Neural progenitor cell (in vitro differentiated cells): ENCODE results near the gene COQ5. TPM values are rescaled to one million over a fixed set of nuclear protein-coding genes. Genes with fewer than 3 reads are reported as not detected.
"Not testable (repeated sequence)": the region's sequence is repeated elsewhere in the genome, so short reads cannot be mapped to it uniquely, and the experiment has no call there.

Experiments
- DNase-seq: peaks from one replicate; pipeline ENCODE4 v3.0.0-alpha.2; 2016; ENCODE audit warnings: low spot score
- H2AFZ ChIP-seq: fragments of 200-600 bp; sonication (generic); replicated peaks from 2 replicates; pipeline ENCODE4 v1.6.1; 2016; ENCODE audit warnings: antibody characterized with exemption
- H3F3A ChIP-seq: fragments of 200-600 bp; sonication (generic); 2 replicates; pipeline ENCODE4 v1.6.1; 2016; ENCODE audit warnings: antibody characterized with exemption, low read depth
- H3K27ac ChIP-seq: fragments of 200-600 bp; sonication (generic); 2 replicates; pipeline ENCODE4 v1.5.1; 2016; ENCODE audit warnings: mild to moderate bottlenecking
- H3K27me3 ChIP-seq: fragments of 200-600 bp; sonication (generic); 2 replicates; pipeline ENCODE4 v1.6.1; 2016; ENCODE audit warnings: mild to moderate bottlenecking, moderate library complexity
- H3K36me3 ChIP-seq: fragments of 200-600 bp; sonication (generic); 2 replicates; pipeline ENCODE4 v1.5.1; 2016
- H3K4me1 ChIP-seq: fragments of 200-600 bp; sonication (generic); 2 replicates; pipeline ENCODE4 v1.6.1; 2016; ENCODE audit warnings: mixed run types
- H3K4me2 ChIP-seq: fragments of 200-600 bp; sonication (generic); 2 replicates; pipeline ENCODE4 v1.6.1; 2016
- H3K4me3 ChIP-seq: fragments of 200-600 bp; sonication (generic); 2 replicates; pipeline ENCODE4 v1.5.1; 2016
- H3K79me2 ChIP-seq: fragments of 200-600 bp; sonication (generic); 2 replicates; pipeline ENCODE4 v1.6.1; 2016; ENCODE audit warnings: low read depth
- H3K9ac ChIP-seq: fragments of 200-600 bp; sonication (generic); 2 replicates; pipeline ENCODE4 v1.6.1; 2016
- H3K9me3 ChIP-seq: fragments of 200-600 bp; sonication (generic); 2 replicates; pipeline ENCODE4 v1.5.1; 2016; ENCODE audit warnings: low read depth
- H4K20me1 ChIP-seq: fragments of 200-600 bp; sonication (generic); 2 replicates; pipeline ENCODE4 v1.6.1; 2016; ENCODE audit warnings: low read depth
- H3K27ac Mint-ChIP-seq: 3 replicates; pipeline ENCODE4 v1.8.0; 2021; ENCODE audit warnings: mixed read lengths
- H3K27me3 Mint-ChIP-seq: 2 replicates; pipeline ENCODE4 v1.8.0; 2022; ENCODE audit warnings: low read depth, mild to moderate bottlenecking, inconsistent platforms, moderate library complexity, mixed read lengths; ENCODE audit not compliant: insufficient read depth
- H3K36me3 Mint-ChIP-seq: 3 replicates; pipeline ENCODE4 v1.8.0; 2021; ENCODE audit warnings: mixed read lengths
- H3K4me1 Mint-ChIP-seq: 3 replicates; pipeline ENCODE4 v1.8.0; 2021; ENCODE audit warnings: mixed read lengths
- H3K4me3 Mint-ChIP-seq: 3 replicates; pipeline ENCODE4 v1.8.0; 2021; ENCODE audit warnings: mild to moderate bottlenecking, moderate library complexity, mixed read lengths
- H3K9me3 Mint-ChIP-seq: 3 replicates; pipeline ENCODE4 v1.8.0; 2020; ENCODE audit warnings: mixed read lengths
- EZH2 ChIP-seq: fragments of 200-600 bp; sonication (generic); IDR thresholded peaks from 2 replicates; pipeline ENCODE4 v1.6.1; 2017; ENCODE audit warnings: antibody characterized with exemption, mild to moderate bottlenecking, moderate library complexity
- EZH2phosphoT487 ChIP-seq: fragments of 200-600 bp; sonication (generic); IDR thresholded peaks from 2 replicates; pipeline ENCODE4 v1.6.1; 2017; ENCODE audit warnings: antibody characterized with exemption
- total RNA-seq: library from RNA; depleted of rRNA; stranded (reverse); fragments of >200 nt; gene quantifications from 2 replicates; pipeline ENCODE4 v1.2.3, GENCODE V29; 2015; ENCODE audit warnings: low replicate concordance
- TF ChIP-seq, protein P1 (sequence below): fragments of 200-600 bp; sonication (generic); IDR thresholded peaks from 2 replicates; pipeline ENCODE4 v1.5.1; 2017; ENCODE audit warnings: antibody characterized with exemption, mild to moderate bottlenecking

The COQ5 gene
- total RNA-seq, 1 donor from 2014 or later: 72.7 TPM

DNA sequence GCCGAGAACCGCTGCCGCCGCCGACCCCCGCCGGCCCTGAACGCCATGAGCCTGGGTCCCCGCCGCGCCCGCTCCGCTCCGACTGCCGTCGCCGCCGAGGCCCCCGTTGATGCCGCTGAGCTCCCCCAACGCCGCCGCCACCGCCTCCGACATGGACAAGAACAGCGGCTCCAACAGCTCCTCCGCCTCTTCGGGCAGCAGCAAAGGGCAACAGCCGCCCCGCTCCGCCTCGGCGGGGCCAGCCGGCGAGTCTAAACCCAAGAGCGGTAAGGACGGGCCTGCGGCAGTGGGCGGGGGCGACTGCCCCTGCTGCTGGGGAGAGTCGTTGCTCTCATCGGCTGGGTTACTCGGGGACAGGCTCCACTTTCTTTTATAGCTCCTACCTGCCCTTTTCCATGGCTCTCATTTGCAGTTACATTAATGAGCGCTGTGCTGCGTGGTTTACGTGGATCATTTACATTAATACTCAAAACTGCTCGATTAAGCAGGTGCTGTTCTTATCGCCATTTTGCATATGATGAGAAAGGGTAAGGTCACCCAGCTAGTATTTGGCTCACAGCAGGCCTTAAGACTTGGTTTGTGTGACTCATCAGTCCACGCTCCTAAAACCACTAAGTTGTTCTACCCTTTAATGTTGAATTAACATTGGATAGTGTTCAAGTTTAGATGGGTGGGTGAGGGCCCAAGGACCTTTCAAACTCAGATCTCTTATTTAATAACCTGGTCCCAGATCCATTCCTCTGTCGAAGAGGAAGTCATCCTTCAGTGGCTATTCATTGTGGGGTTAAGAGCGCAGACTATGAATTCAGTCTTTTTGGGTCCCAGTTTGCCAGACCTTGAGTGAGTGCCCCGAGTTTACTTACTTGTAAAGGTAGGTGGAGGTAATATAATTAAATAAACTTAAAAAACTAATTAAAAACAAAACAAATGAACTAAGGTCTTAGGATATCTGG is 6.0 kb upstream of the COQ5 start:
- H3K27ac Mint-ChIP-seq: peak overlapping the region; percentile 74

DNA sequence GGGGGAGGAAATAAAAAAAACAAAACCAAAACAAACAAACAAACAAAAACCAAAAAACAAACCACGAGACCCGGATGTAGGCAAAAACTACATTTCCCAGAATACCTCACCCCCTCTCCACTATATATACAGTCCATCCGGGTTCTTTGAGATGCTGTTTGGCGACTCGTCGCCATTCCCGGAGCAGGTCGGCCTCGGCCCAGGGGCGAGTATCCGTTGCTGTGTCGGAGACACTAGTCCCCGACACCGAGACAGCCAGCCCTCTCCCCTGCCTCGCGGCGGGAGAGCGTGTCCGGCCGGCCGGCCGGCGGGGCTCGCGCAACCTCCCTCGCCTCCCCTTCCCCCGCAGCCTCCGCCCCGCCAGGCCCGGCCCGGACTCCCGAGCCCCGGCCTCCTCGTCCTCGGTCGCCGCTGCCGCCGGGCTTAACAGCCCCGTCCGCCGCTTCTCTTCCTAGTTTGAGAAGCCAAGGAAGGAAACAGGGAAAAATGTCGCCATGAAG is 5.3 kb upstream of the COQ5 start, which contains the start of gene RNF10:
Gene RNF10, plus strand, starts transcription at position 154 of the 500 bp plus-strand sequence. CDS start 456 bp downstream, outside the sequence.
- peak within 1 kb of the TSS; percentile 86 for H2AFZ ChIP-seq

More for the DNA sequence above, 6.0 kb upstream of the COQ5 start:
- peaks cover 6% of the 10 kb centered on the region for H3F3A ChIP-seq
- H3K9me3 ChIP-seq: no peaks in the 10 kb centered on the region
- Mint-ChIP-seq H3K27me3 (peaks cover 6% of the 10 kb centered on the region), H3K4me3 (peak overlapping the region; percentile 96), H3K36me3 (peaks cover 7% of the 10 kb centered on the region), H3K4me1 (peaks cover 27% of the 10 kb centered on the region), H3K9me3 (no peaks in the 10 kb centered on the region)
- peak overlapping the region; percentile 95 for H3K9ac ChIP-seq
- H3K36me3 ChIP-seq: no peaks in the 10 kb centered on the region
- peaks cover 53% of the 10 kb centered on the region for H4K20me1 ChIP-seq
- H3K4me2 ChIP-seq: peak overlapping the region; percentile 85
- peak overlapping the region; percentile 50 for H3K27ac ChIP-seq
- H2AFZ ChIP-seq: peak overlapping the region; percentile 86
- H3K4me1 ChIP-seq: peaks cover 28% of the 10 kb centered on the region
- H3K27me3 ChIP-seq: no peaks in the 10 kb centered on the region
- peaks cover 59% of the 10 kb centered on the region for H3K79me2 ChIP-seq
- H3K4me3 ChIP-seq: peak overlapping the region; percentile 99
- peak; percentile 78 for DNase-seq
- TF ChIP-seq, protein P1, sequence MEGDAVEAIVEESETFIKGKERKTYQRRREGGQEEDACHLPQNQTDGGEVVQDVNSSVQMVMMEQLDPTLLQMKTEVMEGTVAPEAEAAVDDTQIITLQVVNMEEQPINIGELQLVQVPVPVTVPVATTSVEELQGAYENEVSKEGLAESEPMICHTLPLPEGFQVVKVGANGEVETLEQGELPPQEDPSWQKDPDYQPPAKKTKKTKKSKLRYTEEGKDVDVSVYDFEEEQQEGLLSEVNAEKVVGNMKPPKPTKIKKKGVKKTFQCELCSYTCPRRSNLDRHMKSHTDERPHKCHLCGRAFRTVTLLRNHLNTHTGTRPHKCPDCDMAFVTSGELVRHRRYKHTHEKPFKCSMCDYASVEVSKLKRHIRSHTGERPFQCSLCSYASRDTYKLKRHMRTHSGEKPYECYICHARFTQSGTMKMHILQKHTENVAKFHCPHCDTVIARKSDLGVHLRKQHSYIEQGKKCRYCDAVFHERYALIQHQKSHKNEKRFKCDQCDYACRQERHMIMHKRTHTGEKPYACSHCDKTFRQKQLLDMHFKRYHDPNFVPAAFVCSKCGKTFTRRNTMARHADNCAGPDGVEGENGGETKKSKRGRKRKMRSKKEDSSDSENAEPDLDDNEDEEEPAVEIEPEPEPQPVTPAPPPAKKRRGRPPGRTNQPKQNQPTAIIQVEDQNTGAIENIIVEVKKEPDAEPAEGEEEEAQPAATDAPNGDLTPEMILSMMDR: no peak
- no peak for TF ChIP-seq EZH2phosphoT487
- TF ChIP-seq EZH2: no peak

DNA sequence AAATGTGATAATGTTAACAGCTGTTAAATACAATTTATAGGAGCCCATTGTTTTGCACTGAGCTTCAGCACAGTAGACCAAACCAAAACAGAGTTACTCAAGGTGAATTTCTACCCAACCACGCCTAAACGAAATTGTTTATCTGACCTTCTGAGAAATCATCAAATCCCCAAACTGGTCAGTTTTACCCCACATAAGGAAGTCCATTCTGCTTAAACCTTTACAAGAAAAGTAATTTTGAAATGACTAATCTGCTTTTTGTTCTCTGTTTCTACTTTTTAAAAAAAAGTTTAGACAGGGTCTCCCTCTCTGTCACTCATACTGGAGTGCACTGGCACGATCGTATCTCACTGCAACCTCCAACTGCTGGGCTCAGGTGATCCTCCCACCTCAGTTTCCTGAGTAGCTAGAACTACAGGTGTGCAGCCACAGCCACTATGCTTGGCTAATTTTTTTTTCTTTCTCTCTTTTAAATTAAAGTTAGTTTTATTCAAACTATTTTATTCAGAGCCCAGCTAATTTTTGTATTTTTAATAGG is 3.8 kb upstream of the COQ5 start:
- Histone ChIP-seq H3K4me1 (peaks cover 28% of the 10 kb centered on the region), H3K27ac (no peak overlapping the region), H2AFZ (no peak overlapping the region), H3K4me2 (no peak overlapping the region), H3F3A (peaks cover 15% of the 10 kb centered on the region), H4K20me1 (peaks cover 31% of the 10 kb centered on the region), H3K79me2 (peaks cover 45% of the 10 kb centered on the region), H3K36me3 (no peaks in the 10 kb centered on the region), H3K9ac (no peak overlapping the region), H3K27me3 (no peaks in the 10 kb centered on the region), H3K4me3 (no peak overlapping the region), H3K9me3 (no peaks in the 10 kb centered on the region)
- TF ChIP-seq EZH2 (no peak), EZH2phosphoT487 (no peak)
- TF ChIP-seq, protein P1: no peak
- H3K9me3 Mint-ChIP-seq: no peaks in the 10 kb centered on the region
- peaks cover 6% of the 10 kb centered on the region for H3K27me3 Mint-ChIP-seq
- peaks cover 4% of the 10 kb centered on the region for H3K36me3 Mint-ChIP-seq
- DNase-seq: no peak
- peaks cover 37% of the 10 kb centered on the region for H3K4me1 Mint-ChIP-seq
- H3K4me3 Mint-ChIP-seq: no peak overlapping the region
- no peak overlapping the region for H3K27ac Mint-ChIP-seq

More for the DNA sequence above, 5.3 kb upstream of the COQ5 start, which contains the start of gene RNF10:
- no peaks in the 10 kb centered on the region for H3K27me3 ChIP-seq
- peaks cover 51% of the 10 kb centered on the region for H3K79me2 ChIP-seq
- Mint-ChIP-seq H3K27ac (peak within 1 kb of the TSS; percentile 85), H3K27me3 (peaks cover 6% of the 10 kb centered on the region), H3K4me3 (peak within 1 kb of the TSS; percentile 96), H3K36me3 (peaks cover 4% of the 10 kb centered on the region), H3K4me1 (peaks cover 35% of the 10 kb centered on the region), H3K9me3 (no peaks in the 10 kb centered on the region)
- H3K4me1 ChIP-seq: peaks cover 36% of the 10 kb centered on the region
- peak within 1 kb of the TSS; percentile 99 for H3K4me3 ChIP-seq
- peak within 1 kb of the TSS; percentile 50 for H3K27ac ChIP-seq
- peak within 1 kb of the TSS; percentile 85 for H3K4me2 ChIP-seq
- peaks cover 46% of the 10 kb centered on the region for H4K20me1 ChIP-seq
- H3K9ac ChIP-seq: peak within 1 kb of the TSS; percentile 95
- peak; percentile 93 for DNase-seq
- peaks cover 13% of the 10 kb centered on the region for H3F3A ChIP-seq
- TF ChIP-seq, protein P1: no peak
- no peak for TF ChIP-seq EZH2phosphoT487
- no peak for TF ChIP-seq EZH2
- no peaks in the 10 kb centered on the region for H3K9me3 ChIP-seq
- H3K36me3 ChIP-seq: no peaks in the 10 kb centered on the region

DNA sequence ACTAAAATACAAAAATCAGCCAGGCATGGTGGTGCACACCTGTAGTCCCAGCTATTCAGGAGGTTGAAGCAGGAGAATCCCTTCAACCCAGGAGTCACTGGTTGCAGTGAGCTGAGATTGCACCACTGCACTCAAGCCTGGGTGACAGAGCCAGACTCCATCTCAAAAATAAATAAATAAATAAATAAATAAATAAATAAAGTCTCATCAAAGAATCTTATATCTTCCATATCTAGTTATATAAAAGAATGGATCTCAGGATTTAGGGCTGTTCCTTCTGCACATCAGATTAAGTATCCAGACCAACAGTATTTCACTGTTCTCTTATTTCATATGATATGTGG is 1.4 kb upstream of the COQ5 start:
- H3K27me3 ChIP-seq, H3K27ac Mint-ChIP-seq, H3K4me2 ChIP-seq, H2AFZ ChIP-seq, H3K4me3 Mint-ChIP-seq, DNase-seq, H3K4me3 ChIP-seq, H3K27ac ChIP-seq, H3K36me3 ChIP-seq, H3K9me3 ChIP-seq, H3K36me3 Mint-ChIP-seq, H4K20me1 ChIP-seq, H3K27me3 Mint-ChIP-seq, H3K9ac ChIP-seq, H3K9me3 Mint-ChIP-seq: not testable (repeated sequence)
- Histone ChIP-seq H3F3A (peaks cover 23% of the 10 kb centered on the region), H3K4me1 (peaks cover 11% of the 10 kb centered on the region), H3K79me2 (peaks cover 28% of the 10 kb centered on the region)
- H3K4me1 Mint-ChIP-seq: peaks cover 20% of the 10 kb centered on the region
